ENCODE data around the gene LDAH.
A peak's percentile ranks its signal among the peaks of the same experiment; 100 is the strongest.

The LDAH gene

DNA sequence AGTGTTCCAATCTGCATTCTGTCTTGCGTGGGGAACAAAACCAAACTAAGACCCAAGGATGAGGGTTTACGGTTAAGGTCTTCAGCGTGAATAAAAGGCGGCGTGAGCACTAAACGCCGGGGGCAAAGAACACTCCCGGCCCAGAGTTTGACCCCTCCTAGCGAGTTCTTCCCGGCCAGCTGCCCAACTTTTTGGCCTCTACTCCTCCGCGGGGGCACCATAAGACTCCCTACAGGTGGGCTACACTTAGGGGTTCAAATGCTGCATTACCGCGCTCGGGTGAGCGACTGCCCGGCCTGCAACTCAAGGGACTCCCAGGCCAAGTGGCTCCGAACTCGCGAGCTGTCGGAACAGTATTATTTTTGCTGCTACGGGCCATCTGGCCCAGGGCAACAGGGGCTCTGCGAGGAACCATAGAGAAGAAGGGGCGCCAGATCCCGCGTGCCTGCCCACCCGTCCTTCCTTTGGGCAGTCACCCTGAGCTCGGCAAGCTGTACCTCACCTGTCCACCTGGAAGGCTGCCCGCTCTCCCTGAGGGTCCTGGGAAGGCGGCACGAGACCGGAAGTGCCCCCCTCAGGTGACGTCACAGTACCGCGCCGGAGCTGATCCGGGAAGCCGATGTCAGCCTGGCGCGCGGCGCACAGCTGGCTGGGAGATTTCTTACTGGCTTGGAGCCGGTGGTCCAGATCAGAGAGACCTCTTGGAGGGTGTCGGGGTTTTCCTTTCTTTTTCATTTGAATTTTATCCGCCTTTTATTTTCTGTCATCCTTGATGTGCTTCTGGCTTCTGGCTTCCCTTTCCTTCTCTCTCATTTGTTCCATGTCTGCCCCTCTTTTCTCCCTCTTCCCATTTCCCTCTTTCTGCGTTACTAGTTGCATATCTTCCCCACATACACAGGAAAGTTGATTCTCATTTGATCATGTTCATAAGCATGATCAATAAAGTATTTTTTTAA is at the start of gene LDAH:
Gene LDAH, minus strand, starts transcription at position 567 of the 956 bp plus-strand sequence. CDS start 21,638 bp downstream, outside the sequence.
- Histone ChIP-seq H3K36me3 (ENCODE audit: insufficient read depth, low read length) (no peaks in the 10 kb centered on the region), H3K4me3 (ENCODE audit: low read depth in 1 of 2, low read length in 2 of 2) (peak within 1 kb of the TSS; percentile 94 to 97), H3K4me1 (ENCODE audit: insufficient read depth, low read length) (peaks cover 3% of the 10 kb centered on the region), H3K9me3 (ENCODE audit: low read length) (no peaks in the 10 kb centered on the region), H3K27ac (ENCODE audit: low read depth, low read length) (peak within 1 kb of the TSS; percentile 98), H3K27me3 (ENCODE audit: control insufficient read depth in 1 of 2, insufficient read depth in 2 of 2, low read length in 2 of 2) (no peaks in the 10 kb centered on the region), H3K9ac (ENCODE audit: low read length) (peak within 1 kb of the TSS; percentile 90)

DNA sequence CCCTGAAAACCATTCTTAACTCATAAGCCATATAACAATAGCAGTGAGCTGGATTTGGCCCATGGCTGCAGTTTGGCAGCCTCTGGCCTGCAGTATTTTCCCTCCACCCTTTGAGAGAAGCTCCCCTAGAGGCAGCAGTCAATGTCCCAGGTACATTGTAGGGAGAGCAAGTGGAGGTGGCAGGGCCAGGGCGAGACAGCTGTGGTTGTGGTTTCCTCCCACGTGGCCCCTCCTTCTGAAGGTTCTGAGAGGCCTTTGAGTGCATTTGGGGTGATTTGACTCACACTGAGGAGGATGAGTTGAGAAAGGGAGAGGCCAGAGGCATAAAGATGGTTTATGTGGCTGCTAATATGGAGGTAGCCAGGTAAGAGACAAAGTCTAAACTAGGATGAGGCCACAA is 45.5 kb upstream of the LDAH start:
- Histone ChIP-seq H3K4me3 (ENCODE audit: low read depth in 1 of 2, low read length in 2 of 2) (no peak overlapping the region), H3K36me3 (ENCODE audit: insufficient read depth, low read length) (no peaks in the 10 kb centered on the region), H3K9ac (ENCODE audit: low read length) (no peak overlapping the region), H3K9me3 (ENCODE audit: low read length) (no peaks in the 10 kb centered on the region), H3K4me1 (ENCODE audit: insufficient read depth, low read length) (no peaks in the 10 kb centered on the region), H3K27ac (ENCODE audit: low read depth, low read length) (no peak overlapping the region), H3K27me3 (ENCODE audit: control insufficient read depth in 1 of 2, insufficient read depth in 2 of 2, low read length in 2 of 2) (no peaks in the 10 kb centered on the region)

DNA sequence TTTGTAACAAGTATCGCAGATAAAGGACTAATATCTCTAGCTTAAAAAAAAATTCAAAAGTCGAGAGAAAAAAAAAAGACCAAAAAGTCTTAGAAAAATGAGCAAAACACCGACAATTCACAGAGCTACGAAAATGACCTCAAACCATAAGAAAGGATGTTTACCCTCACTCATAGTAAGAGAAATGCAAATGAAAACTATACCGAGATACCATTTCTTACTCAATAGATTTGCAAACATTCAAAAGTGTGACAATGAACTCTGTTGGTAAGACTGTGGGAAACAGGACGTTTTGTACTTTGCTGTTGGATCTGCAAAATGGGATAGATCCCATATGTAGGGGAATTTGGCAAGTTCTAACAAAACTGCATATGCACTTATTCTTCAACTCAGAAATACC is 39.9 kb upstream of the LDAH start:
- H3K9me3 ChIP-seq (ENCODE audit: low read length): no peaks in the 10 kb centered on the region
- H3K4me3 ChIP-seq (ENCODE audit: low read depth in 1 of 2, low read length in 2 of 2): no peak overlapping the region
- H3K27me3 ChIP-seq (ENCODE audit: control insufficient read depth in 1 of 2, insufficient read depth in 2 of 2, low read length in 2 of 2): no peaks in the 10 kb centered on the region
- H3K9ac ChIP-seq (ENCODE audit: low read length): no peak overlapping the region
- no peaks in the 10 kb centered on the region for H3K4me1 ChIP-seq (ENCODE audit: insufficient read depth, low read length)
- no peaks in the 10 kb centered on the region for H3K36me3 ChIP-seq (ENCODE audit: insufficient read depth, low read length)
- H3K27ac ChIP-seq (ENCODE audit: low read depth, low read length): no peak overlapping the region

DNA sequence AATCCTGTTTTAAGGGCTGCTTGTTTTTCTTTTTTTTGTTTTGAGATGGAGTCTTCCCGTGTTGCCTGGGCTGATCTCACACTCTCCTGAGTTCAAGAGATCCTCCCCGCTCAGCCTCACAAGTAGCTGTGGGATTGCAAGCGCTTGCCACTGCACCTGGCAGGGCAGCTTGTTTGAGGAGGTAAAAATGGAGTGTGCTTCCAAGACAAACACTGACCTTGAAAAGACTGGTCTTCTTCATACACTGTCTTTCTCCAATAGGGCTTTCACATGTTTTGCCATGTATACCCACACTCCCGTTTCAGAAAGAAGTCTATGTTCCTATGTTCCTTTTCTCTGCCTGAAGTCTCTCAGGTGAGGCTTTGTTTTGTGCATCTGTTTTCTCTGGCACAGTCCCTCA is 32.6 kb upstream of the LDAH start:
- Histone ChIP-seq H3K36me3 (ENCODE audit: insufficient read depth, low read length) (no peaks in the 10 kb centered on the region), H3K4me3 (ENCODE audit: low read depth in 1 of 2, low read length in 2 of 2) (no peak overlapping the region), H3K4me1 (ENCODE audit: insufficient read depth, low read length) (no peaks in the 10 kb centered on the region), H3K9ac (ENCODE audit: low read length) (no peak overlapping the region), H3K27ac (ENCODE audit: low read depth, low read length) (no peak overlapping the region), H3K27me3 (ENCODE audit: control insufficient read depth in 1 of 2, insufficient read depth in 2 of 2, low read length in 2 of 2) (no peaks in the 10 kb centered on the region), H3K9me3 (ENCODE audit: low read length) (no peaks in the 10 kb centered on the region)

DNA sequence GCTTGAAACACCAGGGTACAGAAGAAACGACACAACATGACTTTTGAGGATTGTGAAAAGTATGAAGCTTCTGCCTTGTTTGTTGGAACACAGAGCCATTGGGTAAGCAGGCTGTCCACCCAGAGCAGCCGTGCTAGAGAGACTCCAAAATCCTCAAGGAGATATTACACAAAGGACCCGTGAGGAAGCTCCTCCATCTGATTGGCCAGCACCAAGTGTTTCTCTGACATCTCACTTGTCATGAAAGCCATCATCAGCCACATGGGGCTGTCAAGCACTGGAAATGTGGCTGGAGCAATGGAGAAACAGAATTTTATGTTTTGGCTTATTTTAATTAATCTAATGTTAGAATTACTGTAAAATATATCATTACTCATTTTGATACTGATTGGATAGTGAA is 29.8 kb upstream of the LDAH start:
- no peak overlapping the region for H3K9ac ChIP-seq (ENCODE audit: low read length)
- H3K36me3 ChIP-seq (ENCODE audit: insufficient read depth, low read length): no peaks in the 10 kb centered on the region
- no peak overlapping the region for H3K27ac ChIP-seq (ENCODE audit: low read depth, low read length)
- no peaks in the 10 kb centered on the region for H3K9me3 ChIP-seq (ENCODE audit: low read length)
- H3K27me3 ChIP-seq (ENCODE audit: control insufficient read depth in 1 of 2, insufficient read depth in 2 of 2, low read length in 2 of 2): no peaks in the 10 kb centered on the region
- H3K4me1 ChIP-seq (ENCODE audit: insufficient read depth, low read length): no peaks in the 10 kb centered on the region
- H3K4me3 ChIP-seq (ENCODE audit: low read depth in 1 of 2, low read length in 2 of 2): no peak overlapping the region

DNA sequence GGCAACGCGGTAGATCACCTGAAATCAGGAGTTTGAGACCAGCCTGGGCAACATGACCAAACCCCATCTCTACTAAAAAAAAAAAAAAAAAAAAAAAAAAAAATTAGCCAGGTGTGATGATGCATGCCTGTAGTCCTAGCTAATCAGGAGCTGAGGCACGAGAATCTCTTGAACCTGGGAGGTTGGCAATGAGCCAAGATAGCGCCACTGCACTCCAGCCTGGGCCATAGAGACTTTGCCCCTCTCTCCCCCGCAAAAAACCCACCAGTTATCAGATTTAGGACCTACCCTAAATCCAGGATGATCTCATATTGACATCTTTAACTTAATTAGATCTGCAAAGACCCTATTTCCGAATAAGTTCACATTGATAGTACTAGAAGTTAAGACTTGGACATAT is 29.2 kb upstream of the LDAH start:
- no peak overlapping the region for H3K27ac ChIP-seq (ENCODE audit: low read depth, low read length)
- no peaks in the 10 kb centered on the region for H3K4me1 ChIP-seq (ENCODE audit: insufficient read depth, low read length)
- no peaks in the 10 kb centered on the region for H3K27me3 ChIP-seq (ENCODE audit: control insufficient read depth in 1 of 2, insufficient read depth in 2 of 2, low read length in 2 of 2)
- H3K36me3 ChIP-seq (ENCODE audit: insufficient read depth, low read length): no peaks in the 10 kb centered on the region
- no peaks in the 10 kb centered on the region for H3K9me3 ChIP-seq (ENCODE audit: low read length)
- no peak overlapping the region for H3K9ac ChIP-seq (ENCODE audit: low read length)
- no peak overlapping the region for H3K4me3 ChIP-seq (ENCODE audit: low read depth in 1 of 2, low read length in 2 of 2)

DNA sequence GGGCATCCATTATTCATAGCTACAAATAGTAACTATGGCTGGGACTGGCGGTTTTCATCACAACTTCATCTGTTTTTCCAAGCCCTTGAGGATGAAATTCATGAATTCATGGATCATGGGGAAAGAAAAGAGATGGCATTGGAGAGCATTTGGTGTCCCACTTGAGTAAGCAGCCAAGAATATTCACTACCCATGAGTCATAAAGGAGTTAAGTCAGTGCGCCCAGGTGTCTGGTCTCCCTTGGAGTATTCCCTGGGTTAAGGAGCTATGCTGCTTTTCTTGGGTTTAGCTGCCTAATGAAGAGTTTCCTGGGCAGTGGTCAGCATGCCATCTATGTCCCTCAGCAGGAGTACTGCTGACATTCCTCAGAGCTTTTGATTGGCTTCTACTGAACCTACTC is 21.3 kb upstream of the LDAH start:
- no peaks in the 10 kb centered on the region for H3K9me3 ChIP-seq (ENCODE audit: low read length)
- H3K4me3 ChIP-seq (ENCODE audit: low read depth in 1 of 2, low read length in 2 of 2): no peak overlapping the region
- no peaks in the 10 kb centered on the region for H3K4me1 ChIP-seq (ENCODE audit: insufficient read depth, low read length)
- no peaks in the 10 kb centered on the region for H3K27me3 ChIP-seq (ENCODE audit: control insufficient read depth in 1 of 2, insufficient read depth in 2 of 2, low read length in 2 of 2)
- H3K27ac ChIP-seq (ENCODE audit: low read depth, low read length): no peak overlapping the region
- H3K9ac ChIP-seq (ENCODE audit: low read length): no peak overlapping the region
- H3K36me3 ChIP-seq (ENCODE audit: insufficient read depth, low read length): no peaks in the 10 kb centered on the region

DNA sequence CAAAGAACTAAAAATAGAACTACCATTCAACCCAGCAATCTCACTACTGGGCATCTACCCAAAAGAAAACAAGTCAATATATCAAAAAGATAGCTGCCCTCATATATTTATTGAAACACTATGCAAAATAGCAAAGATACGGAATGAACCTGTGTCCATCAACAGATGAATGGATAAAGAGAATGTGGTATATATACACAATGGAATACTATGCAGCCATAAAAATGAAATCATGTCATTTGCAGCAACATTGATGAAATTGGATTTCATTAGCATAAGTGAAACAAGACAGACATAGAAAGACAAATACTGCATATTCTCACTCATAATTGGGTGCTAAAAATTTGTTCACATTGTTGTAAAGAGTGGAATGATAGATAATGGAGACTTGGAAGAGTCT is 16.2 kb upstream of the LDAH start:
- Histone ChIP-seq H3K9ac (ENCODE audit: low read length) (no peak overlapping the region), H3K27me3 (ENCODE audit: control insufficient read depth in 1 of 2, insufficient read depth in 2 of 2, low read length in 2 of 2) (no peaks in the 10 kb centered on the region), H3K27ac (ENCODE audit: low read depth, low read length) (no peak overlapping the region)

DNA sequence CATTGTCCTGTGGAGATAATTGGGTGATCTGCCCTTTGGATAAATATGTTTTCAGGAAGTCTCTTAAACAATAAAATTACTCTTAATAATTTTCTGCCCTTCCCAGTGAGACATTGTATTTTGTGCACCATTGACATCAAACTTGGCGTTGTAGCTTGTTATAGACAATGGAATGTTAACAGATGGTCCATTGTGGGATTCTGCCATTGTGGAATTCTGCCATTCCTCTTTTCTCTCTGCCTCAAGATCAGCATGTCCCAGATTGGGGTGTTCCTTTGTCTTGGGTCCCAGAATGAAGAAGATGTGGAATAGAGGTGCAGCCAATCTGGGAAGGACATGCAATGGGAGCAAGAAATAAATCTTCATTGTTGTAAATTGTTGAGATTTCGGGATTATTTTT is 15.1 kb upstream of the LDAH start:
- no peak overlapping the region for H3K9ac ChIP-seq (ENCODE audit: low read length)
- no peaks in the 10 kb centered on the region for H3K36me3 ChIP-seq (ENCODE audit: insufficient read depth, low read length)
- H3K27me3 ChIP-seq (ENCODE audit: control insufficient read depth in 1 of 2, insufficient read depth in 2 of 2, low read length in 2 of 2): no peaks in the 10 kb centered on the region
- no peaks in the 10 kb centered on the region for H3K9me3 ChIP-seq (ENCODE audit: low read length)
- H3K4me1 ChIP-seq (ENCODE audit: insufficient read depth, low read length): no peaks in the 10 kb centered on the region
- H3K27ac ChIP-seq (ENCODE audit: low read depth, low read length): no peak overlapping the region
- no peak overlapping the region for H3K4me3 ChIP-seq (ENCODE audit: low read depth in 1 of 2, low read length in 2 of 2)

More for the DNA sequence above, 16.2 kb upstream of the LDAH start:
- H3K9me3 ChIP-seq (ENCODE audit: low read length): no peaks in the 10 kb centered on the region
- no peaks in the 10 kb centered on the region for H3K4me1 ChIP-seq (ENCODE audit: insufficient read depth, low read length)
- no peaks in the 10 kb centered on the region for H3K36me3 ChIP-seq (ENCODE audit: insufficient read depth, low read length)
- H3K4me3 ChIP-seq (ENCODE audit: low read depth in 1 of 2, low read length in 2 of 2): no peak overlapping the region

DNA sequence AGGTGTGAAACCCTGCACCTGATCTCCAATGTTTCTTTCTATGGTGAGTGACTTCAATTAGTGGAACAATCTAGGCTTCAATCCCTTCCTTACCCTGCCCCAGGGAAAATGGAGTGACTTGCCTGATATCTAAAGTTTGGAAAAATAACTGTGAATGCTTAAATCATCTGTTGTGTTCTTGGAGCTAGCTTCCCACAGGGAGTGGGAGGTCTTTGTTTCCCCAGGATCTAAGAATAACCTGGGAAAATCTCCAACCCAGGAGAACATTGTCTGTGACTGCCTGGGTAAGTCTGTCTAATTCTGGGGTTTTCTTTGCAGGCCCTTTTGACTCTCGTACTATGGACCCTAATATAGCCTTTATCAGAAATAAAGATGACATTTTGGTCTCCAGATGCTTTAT is 13.6 kb upstream of the LDAH start:
- Histone ChIP-seq H3K4me3 (ENCODE audit: low read depth in 1 of 2, low read length in 2 of 2) (no peak overlapping the region), H3K36me3 (ENCODE audit: insufficient read depth, low read length) (no peaks in the 10 kb centered on the region), H3K27ac (ENCODE audit: low read depth, low read length) (no peak overlapping the region), H3K9ac (ENCODE audit: low read length) (no peak overlapping the region), H3K9me3 (ENCODE audit: low read length) (no peaks in the 10 kb centered on the region), H3K27me3 (ENCODE audit: control insufficient read depth in 1 of 2, insufficient read depth in 2 of 2, low read length in 2 of 2) (no peaks in the 10 kb centered on the region), H3K4me1 (ENCODE audit: insufficient read depth, low read length) (no peaks in the 10 kb centered on the region)

DNA sequence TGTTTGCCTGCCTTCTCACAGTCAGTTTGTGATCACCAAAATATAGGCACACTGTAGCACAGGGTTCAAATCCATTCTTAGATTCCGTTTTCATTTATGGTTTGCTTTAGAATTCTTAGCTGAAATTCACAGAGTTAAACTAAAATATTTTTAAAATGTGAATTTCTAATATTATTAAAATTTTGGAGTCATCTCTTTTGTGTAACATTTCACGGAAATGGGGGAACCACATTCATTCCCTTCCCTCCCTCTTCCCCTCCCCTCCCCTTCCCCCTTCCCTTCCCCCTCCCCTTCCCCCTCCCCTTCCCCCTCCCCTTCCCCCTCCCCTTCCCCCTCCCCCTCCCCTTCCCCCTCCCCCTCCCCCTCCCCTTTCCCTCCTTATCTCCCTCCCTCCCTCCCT is 11.4 kb upstream of the LDAH start:
- no peak overlapping the region for H3K4me3 ChIP-seq (ENCODE audit: low read depth in 1 of 2, low read length in 2 of 2)
- no peaks in the 10 kb centered on the region for H3K36me3 ChIP-seq (ENCODE audit: insufficient read depth, low read length)
- no peaks in the 10 kb centered on the region for H3K9me3 ChIP-seq (ENCODE audit: low read length)
- H3K9ac ChIP-seq (ENCODE audit: low read length): no peak overlapping the region
- H3K27me3 ChIP-seq (ENCODE audit: control insufficient read depth in 1 of 2, insufficient read depth in 2 of 2, low read length in 2 of 2): no peaks in the 10 kb centered on the region
- H3K27ac ChIP-seq (ENCODE audit: low read depth, low read length): no peak overlapping the region
- H3K4me1 ChIP-seq (ENCODE audit: insufficient read depth, low read length): no peaks in the 10 kb centered on the region

DNA sequence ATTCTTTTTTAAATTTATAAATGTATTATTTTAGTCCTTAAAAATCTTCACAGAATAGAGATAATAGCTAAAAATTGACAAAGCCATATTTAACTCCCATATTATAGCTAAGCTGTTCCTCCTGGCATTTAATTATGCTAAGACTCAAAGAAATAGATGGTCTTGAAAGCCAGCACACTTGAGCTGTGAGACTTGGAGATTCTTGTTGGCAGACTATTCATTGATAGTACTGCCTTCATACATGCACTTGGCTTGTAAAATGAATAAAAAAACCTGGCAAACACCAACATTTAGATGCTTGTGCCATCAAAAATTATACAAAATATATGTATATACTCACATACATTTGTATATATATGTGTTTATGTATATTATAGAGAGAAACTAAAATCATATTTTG is 9.7 kb upstream of the LDAH start:
- Histone ChIP-seq H3K4me3 (ENCODE audit: low read depth in 1 of 2, low read length in 2 of 2) (no peak overlapping the region), H3K4me1 (ENCODE audit: insufficient read depth, low read length) (no peaks in the 10 kb centered on the region), H3K27me3 (ENCODE audit: control insufficient read depth in 1 of 2, insufficient read depth in 2 of 2, low read length in 2 of 2) (no peaks in the 10 kb centered on the region), H3K9ac (ENCODE audit: low read length) (no peak overlapping the region), H3K9me3 (ENCODE audit: low read length) (no peaks in the 10 kb centered on the region), H3K36me3 (ENCODE audit: insufficient read depth, low read length) (no peaks in the 10 kb centered on the region), H3K27ac (ENCODE audit: low read depth, low read length) (no peak overlapping the region)
